Measurements from ENCODE around the gene LPAR6.
"Not testable (repeated sequence)": the region's sequence is repeated elsewhere in the genome, so short reads cannot be mapped to it uniquely, and the experiment has no call there.

Gene LPAR6, protein sequence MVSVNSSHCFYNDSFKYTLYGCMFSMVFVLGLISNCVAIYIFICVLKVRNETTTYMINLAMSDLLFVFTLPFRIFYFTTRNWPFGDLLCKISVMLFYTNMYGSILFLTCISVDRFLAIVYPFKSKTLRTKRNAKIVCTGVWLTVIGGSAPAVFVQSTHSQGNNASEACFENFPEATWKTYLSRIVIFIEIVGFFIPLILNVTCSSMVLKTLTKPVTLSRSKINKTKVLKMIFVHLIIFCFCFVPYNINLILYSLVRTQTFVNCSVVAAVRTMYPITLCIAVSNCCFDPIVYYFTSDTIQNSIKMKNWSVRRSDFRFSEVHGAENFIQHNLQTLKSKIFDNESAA

DNA sequence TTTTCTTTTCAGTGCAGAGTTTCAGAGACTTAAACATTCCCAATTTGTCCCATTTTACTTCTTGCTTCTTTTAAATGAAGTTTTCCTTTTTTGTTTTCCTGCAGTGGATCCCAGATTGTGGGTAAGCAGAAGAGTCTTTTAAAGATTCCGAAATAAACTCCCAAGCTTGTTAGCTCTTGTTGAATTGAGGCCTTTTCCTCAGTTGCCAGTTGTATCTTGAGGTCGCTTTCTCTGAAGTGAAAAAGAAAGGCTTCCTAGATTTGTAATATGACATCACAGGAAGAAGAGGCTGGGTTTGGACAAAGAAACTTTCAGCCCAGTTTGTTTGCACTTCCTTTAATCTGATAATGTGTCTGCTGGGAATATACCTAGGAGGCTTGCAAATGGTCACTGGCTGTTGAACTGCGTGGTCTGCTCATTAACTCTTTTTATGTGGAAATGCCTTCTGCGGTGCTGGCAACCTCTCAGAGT lies at the start of gene LPAR6:
LPAR6 (minus strand) TSS at position 233 of the 471 bp plus-strand sequence. CDS start 690 bp downstream, outside the sequence.
- no peak for DNase-seq

DNA sequence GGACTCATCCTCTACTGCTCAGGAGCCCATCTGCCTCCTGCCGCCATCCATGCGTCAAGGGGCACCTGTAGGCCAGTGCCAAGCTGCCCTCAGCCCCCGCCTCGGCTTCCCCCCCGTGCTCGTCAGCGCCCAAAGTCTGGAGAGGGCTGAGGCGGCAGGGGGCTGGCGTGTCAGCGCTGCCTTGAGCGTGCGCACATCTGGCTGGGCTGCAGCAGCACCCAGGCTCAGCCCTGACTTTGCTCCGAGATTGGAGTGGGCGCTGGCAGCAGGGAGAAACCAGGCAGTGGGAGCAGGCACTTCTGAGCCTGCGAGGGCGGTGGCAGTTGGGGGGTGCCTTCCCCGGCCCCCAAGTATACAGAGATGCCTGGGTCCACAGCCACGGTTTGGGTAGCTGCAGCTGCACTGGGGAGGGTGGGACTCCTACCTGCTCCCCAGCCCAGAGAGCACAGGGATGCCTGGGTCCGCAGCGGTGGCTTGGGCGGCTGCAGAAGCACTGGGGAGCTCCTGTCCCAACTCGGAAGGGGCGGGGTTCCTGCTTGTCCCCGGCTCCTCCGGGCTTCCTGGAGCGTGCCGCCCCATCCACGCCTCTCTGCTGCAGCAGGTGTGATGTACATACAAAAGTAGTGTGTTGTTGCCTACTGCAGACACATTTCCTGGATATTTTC lies 44.8 kb upstream of the LPAR6 start:
- no peak for DNase-seq

DNA sequence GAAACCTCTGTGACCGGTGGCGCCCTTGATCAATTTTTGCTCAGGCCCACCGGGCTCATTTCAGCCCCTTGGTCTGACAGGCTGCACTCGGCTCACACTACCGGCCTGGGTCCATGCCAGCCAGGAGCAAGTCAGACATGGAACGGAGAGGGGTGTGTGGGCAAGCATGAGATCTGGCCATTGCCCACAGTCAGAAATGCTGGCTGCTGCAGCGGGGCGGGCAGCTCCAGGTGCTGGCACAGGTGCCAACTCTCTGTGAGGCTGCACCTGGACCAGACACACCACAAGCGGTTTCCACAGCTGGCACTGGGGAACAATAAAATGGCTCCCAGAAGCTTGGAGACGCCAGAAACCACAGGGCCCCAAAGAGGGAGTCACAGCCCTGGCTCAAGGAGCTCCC lies 43.6 kb upstream of the LPAR6 start:
- DNase-seq: no peak

DNA sequence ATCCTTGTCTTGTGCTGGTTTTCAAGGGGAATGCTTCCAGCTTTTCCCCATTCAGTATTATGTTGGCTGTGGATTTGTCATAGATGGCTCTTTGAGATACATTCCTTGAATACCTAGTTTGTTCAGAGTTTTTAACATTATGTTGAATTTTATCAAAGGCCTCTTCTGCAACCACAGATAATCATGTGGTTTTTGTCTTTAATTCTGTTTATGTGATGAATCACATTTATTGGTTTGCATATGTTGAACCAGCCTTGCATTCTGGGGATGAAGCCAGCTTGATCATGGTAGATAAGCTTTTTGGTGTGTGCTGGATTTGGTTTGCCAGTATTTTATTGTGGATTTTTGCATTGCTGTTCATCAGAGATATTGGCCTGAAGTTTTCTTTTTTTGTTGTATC lies 38.3 kb upstream of the LPAR6 start:
- DNase-seq: not testable (repeated sequence)

DNA sequence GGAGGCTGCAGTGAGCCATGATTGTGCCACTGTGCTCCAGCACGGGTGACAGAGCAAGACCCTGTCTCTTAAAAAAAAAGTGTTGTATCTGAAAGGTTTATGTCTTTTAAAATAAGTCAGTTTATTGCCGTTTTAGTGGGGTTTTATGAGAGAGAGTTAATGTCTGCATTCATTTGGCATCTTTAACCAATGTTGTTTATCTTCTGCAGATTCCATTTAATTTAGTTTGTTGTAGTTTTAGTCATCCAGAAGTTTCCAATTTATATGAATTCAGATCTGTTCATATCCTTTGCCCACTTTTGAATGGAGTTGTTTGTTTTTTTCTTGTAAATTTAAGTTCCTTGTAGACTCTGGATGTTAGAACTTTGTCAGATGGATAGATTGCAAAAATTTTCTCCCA lies 36.7 kb upstream of the LPAR6 start:
- DNase-seq: no peak

DNA sequence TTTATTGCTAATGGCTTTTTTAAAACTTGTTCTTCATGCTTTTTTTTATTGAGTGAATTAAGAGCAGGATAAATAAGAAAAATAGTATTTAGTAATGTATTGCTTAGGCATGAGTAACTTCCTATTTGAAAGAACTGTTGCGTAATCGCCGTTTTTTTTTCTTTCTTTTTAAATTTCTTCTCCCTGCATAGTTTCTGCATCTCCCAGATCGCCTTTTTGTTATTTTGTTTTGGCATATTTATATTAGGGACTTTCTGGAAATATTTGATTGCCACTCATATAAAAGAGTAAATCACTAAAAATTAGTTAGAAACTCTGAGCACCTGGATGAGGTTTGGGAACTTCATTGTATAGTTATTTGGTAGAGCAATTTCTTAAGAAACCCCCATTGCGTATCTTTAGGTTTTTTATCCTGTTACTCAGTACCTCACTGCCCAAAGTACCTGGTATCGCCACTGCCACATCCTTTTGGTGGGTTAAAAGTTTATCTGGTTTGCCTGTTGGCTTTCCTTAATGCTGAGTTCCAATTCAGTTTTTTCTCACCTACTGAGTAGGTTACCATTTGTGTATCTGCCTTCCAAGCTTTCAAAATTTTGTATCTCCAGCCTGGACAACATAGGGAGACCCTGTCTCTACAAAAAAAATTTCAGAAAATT lies 36.2 kb upstream of the LPAR6 start:
- DNase-seq: peak; percentile 76

DNA sequence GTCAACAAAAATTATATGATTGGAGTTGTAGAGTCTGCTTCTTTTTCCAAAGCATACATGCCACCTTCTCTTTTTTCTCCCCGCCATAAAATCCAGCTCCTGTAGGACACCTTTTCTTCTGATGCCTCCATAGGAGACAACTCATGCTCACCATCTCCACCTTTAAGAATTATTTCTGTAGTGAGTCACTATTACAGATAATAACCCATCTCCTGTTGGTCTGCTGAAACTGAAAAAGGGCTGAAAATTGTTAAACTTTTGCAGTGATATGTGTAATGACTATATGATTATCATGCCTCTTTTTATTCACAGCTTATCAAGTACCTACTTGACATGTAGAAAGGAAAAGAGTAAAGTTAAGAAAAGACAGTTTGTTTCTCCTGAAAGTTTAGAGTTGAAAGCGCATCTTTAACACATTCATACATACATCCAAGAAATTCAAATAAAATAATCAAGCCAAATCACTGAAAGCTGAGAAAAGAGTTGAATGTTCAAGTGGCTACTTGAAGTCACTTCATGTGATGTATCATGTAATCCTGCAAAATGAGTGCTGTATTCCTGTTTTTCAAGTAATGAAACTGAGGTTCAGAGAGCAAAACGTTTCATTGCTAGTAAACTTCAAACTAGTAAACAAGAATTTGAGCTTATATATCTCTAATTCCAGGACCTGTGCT lies 35.5 kb upstream of the LPAR6 start:
- DNase-seq: no peak

DNA sequence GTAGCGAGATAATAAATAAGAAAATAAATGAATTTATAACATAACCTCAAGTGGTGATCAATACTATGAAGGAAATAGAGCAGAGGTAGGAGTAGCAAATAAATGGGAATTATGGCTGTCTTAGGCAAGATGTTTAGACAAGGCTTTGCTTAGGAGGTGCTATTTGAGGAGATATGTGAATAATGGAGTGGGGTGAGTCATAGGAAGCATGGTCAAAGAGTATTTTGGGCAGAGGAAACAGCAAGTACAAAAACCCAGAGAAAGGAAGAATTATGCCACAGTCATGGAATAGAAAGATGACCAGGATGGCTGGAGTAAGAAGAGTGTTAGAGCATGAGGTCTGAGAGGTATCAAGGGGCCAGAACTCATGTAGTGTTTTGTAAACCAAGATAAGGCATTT lies 33.6 kb upstream of the LPAR6 start:
- DNase-seq: peak; percentile 65

DNA sequence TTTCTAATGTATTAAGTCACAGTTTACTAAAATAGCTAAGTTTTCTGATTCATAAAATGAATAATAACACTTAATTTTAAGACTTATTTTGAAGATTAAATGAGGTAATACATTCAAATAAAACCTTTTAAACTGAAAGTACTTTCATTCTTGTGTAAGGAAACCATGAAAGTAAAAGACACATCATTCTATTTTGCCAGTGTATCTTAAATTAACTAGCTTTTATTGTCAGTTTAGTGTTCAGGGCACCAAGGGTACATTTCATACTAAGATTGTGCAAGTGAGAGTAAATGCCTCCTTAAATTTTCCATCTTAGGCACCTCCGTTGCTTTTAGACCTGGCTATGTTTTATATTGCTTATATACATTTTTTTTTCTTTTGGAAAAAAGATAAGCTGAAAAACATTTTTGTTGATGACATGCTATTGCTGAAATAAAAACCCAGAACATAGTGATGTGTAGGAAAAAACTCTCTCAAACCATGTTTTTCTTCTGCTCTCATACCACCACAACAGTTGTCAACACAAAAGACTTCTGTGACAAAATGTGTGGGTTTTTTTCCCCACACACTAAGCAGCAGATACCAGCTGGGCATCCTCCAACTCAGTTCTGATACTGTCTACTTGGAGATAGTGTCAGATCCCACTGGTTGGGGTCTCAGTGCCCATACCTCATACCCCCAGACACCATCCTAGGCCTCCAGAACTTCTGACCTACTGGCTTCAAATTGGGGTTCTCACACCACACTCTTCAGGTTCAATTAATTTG lies 30.7 kb upstream of the LPAR6 start:
- DNase-seq: no peak

DNA sequence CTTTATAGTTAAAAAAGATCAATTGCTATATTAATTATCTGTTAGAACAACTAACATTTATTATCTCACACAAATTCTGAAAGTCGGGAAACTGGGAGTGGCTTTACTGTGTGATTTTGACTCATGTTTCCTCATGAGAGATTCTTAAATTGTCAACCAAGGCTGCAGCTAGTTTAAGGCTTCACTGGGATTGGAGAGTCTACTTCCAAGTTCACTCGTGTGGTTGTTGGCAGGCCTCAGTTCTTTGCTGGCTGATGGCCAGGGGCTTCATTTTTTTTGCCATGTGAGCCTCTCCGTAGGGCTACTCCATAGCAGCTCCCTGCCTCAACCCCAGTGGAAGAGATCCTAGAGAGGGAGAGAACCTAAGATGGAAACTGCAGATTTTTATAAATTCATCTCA lies 24.5 kb upstream of the LPAR6 start:
- no peak for DNase-seq

DNA sequence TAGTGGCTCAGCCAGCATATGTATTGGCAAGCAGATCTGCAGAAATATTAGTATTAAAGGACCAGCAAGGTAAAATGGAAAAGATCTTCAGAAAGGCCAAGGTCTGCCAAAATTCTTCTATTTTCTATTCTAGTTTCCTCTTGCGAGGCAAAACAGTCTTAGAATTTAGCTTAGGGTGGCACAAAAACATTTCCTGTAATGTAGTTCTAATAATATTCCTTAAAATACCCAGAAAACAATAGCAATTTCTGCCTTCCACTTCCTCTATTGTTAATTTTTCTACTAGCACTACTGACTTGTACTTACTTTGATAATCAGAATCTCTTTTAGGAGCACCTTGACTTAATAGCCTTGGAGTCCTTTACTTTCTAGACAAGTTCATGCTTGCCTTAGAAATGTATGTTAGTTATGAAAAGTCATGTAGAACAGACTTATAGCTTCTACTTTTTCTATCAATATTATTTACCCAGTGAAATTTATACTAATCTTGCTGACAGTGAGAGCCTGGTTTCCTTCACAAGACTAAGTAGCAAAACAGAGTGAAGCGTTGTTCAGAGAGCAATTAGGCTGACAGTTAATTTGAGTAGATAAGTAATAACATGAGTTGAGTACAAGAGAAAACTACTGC lies 23.9 kb upstream of the LPAR6 start:
- DNase-seq: no peak

DNA sequence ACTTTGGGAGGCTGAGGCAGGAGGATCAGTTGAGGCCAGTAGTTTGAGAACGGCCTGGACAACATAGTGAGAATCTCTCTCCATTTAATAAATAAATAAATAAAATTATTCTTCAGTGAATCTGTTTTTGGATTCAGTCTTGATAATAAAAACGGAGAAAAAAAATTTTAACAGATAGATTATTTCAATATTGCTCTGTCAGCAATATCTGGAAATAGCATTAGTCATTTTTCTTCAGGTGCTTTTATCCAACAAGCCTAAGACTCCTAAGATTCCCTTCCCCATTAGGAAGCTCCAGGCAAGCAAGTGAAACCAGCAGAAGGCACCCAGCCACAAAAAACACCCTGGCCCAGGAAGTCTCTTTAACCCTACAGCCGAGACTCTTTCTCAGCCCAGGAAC lies 21.3 kb upstream of the LPAR6 start:
- no peak for DNase-seq

DNA sequence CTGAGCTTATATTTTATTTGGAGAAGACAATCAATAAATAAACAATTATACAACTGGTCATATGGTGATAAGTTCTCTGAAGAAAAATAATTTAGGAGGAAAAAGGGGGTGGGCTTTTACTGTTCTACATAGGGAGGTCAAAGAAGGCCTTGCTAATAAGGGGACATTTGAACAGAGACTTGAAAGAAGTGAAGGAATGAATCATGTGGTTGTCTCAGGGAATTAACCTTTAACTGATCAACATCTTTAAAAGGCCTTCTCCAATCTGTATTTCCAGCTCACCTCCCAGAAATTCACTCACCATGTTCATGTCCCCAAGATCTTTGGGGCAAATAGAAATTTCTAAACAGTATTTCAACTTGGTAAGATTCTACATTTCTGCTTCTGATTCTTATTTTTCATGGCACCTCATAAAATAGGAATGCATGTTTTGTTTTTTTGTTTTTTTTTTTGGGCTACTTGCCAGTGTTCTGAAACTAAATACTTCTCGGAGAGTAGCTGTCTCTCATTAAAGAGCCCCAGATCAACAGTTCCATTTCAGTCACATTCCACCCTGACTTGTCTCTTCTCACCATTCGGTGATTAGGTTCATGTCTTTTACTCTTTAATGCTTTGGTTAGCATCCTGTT lies 19.2 kb upstream of the LPAR6 start:
- DNase-seq: no peak

DNA sequence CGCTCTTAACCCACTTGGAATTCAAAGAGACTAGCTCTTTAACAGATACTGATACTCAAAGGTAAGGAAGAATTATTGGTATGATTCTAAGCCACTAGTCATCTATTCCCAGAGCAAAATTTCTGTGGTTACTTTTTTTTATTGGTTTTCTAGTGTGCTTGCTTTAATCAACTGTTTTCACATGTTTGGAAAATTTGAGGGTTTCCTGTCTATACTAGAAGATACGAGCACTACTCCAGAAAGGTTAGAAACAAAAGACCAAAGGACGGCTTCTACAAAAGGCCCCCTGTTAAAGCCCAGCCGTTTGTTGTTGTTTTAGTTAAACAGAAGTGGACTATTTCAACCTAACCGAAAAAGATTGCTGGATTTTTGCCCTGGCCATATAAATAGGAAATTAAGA lies 18.5 kb upstream of the LPAR6 start:
- no peak for DNase-seq

DNA sequence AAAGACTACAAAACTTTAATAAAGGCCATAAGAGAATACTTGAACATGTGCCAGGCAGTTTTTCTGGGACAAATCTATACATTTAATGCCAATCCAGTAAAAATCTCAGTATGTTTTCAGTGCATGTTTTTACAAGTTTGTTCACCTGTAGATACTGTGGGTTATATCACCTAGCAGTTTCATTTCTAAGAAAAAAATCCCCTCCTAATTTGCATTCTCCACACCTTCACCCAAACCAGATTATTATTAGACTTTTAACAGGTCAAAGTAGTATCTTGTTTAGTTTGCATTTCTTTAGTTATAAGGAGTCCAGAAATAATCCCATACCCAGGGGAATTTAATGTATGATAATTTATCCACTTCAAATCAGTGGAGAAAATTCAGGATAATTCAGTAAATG lies 17.0 kb upstream of the LPAR6 start:
- DNase-seq: no peak

DNA sequence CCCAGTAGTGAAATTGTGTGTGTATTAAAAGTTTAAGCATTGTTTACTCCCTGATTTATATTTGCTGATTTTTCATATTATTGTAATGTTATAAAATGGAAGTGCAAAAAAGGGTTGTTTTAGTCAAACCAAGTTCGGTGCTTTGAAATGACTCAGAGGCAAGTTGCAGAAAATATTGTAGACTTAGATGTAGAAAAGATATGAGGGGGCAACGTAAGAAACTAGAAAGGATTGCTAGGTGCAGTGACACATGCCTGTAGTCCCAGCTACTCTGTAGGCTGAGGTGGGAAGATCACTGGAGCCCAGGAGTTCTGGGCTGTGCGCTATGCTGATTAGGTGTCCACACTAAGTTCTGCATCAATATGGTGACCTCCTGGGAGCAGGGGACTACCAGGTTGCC lies 16.1 kb upstream of the LPAR6 start:
- DNase-seq: no peak

DNA sequence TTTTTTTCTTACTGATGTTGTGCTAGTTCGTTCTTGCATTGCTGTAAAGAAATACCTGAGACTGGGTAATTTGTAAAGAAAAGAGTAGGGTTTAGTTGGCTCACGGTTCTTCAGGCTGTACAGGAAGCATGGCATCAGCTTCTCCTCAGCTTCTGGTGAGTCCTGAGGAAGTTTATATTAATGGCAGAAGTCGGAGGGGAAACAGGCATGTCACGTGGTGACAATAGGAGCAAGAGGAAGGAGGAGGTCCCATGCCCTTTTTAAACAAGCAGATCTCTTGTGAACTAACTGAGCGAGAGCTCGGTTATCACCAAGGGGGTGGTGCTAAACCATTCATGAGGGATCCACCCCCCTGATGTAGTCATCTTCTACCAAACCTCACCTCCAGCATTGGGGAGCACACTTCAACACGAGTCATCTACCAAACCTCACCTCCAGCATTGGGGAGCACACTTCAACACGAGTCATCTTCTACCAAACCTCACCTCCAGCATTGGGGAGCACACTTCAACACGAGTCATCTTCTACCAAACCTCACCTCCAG lies 13.9 kb upstream of the LPAR6 start:
- not testable (repeated sequence) for DNase-seq

DNA sequence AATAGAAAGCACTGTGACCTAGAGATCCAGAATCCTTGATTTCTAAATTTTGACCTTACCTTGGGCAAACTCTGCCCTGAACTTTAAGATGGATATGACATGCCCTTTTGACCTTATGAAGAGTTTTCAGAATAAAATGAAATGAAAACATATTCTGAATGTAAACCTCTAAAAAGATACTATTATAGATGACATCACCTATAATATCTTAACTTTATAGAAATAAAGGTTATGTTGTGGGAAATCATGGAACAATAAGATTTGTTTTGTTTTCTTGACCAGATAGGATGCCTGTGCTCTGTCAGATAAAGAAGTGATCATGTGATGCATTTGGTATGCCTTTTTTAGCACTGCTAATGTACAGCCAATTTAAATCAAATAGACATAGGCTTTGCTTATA lies 13.1 kb upstream of the LPAR6 start:
- no peak for DNase-seq

DNA sequence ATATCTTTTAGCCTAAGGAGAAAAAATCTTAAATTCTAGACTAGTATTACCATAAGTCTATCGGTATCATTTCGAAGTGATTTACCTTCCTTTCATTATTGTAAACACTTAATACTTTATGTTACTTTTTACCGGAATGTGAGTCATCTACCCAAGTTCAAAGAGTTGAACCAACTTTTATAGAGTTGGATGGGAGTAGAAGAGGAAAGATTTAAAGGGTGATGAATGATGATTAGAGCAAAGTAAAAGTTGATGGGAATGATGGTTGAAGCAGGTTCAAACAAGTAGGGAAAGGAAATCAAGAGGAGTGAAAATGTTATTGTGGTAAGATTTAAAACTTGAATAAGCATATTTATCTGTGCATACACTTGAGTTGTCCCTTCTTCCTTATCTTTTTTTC lies 11.3 kb upstream of the LPAR6 start:
- no peak for DNase-seq

DNA sequence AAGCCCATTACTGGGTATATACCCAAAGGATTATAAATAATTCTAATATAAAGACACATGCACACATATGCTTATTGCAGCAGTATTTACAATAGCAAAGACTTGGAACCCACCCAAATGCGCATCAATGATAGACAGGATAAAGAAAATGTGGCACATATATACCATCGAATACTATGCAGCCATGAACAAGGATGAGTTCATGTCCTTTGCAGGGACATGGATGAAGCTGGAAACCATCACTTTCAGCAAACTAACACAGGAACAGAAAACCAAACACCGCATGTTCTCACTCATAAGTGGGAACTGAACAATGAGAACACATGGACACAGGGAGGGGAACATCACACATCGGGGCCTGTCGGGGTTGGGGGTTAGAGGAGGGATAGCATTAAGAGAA lies 9.1 kb upstream of the LPAR6 start:
- not testable (repeated sequence) for DNase-seq

DNA sequence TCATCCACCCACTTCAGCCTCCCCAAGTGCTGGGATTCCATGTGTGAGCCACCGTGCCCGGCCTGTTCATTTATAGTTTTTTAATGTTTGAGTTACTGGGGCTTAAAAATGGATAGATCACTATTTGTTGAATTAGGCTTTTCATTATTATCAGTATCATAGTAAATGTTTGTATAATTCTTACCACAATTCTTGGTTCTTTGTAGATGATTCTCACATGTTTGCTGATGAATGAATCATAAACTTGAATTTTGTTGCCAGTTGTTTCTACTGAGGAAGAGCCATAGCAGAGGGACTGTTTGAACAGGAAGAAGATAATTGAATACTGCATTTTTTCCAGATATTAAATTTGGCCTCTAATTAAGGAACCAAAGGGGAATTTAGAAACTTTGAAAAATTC lies 2.6 kb upstream of the LPAR6 start:
- DNase-seq: no peak
